NB4 (cell line): ENCODE measurements around the gene OPCML.

Experiments used
- MYC ChIP-seq: IDR thresholded peaks from 2 replicates; pipeline ENCODE4 v1.6.1; 2011; ENCODE audit warnings: low read depth, low read length
- POLR2A ChIP-seq: IDR thresholded peaks from 2 replicates; pipeline ENCODE4 v1.6.1; 2011; ENCODE audit warnings: mild to moderate bottlenecking; ENCODE audit not compliant: insufficient read length; ENCODE audit errors: extremely low read depth
- TF ChIP-seq, protein P1 (sequence below): IDR thresholded peaks from one replicate; pipeline ENCODE4 v1.5.1; 2012; ENCODE audit warnings: low read depth, low read length
- TF ChIP-seq, protein P2 (sequence below): IDR thresholded peaks from 2 replicates; pipeline ENCODE4 v1.6.1; 2011; ENCODE audit warnings: low read depth, low read length

- TF ChIP-seq, protein P1, sequence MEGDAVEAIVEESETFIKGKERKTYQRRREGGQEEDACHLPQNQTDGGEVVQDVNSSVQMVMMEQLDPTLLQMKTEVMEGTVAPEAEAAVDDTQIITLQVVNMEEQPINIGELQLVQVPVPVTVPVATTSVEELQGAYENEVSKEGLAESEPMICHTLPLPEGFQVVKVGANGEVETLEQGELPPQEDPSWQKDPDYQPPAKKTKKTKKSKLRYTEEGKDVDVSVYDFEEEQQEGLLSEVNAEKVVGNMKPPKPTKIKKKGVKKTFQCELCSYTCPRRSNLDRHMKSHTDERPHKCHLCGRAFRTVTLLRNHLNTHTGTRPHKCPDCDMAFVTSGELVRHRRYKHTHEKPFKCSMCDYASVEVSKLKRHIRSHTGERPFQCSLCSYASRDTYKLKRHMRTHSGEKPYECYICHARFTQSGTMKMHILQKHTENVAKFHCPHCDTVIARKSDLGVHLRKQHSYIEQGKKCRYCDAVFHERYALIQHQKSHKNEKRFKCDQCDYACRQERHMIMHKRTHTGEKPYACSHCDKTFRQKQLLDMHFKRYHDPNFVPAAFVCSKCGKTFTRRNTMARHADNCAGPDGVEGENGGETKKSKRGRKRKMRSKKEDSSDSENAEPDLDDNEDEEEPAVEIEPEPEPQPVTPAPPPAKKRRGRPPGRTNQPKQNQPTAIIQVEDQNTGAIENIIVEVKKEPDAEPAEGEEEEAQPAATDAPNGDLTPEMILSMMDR, result peak; percentile 96
- TF ChIP-seq POLR2A (no peak), MYC (no peak)
- TF ChIP-seq, protein P2, sequence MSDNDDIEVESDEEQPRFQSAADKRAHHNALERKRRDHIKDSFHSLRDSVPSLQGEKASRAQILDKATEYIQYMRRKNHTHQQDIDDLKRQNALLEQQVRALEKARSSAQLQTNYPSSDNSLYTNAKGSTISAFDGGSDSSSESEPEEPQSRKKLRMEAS, result no peak
Measured at GRCh38 chr11:133134314-133135173, 397.8 kb downstream of the OPCML start.
